Measurements from ENCODE around the gene GRPEL2. TPM values are rescaled to one million over a fixed set of nuclear protein-coding genes. Genes with fewer than 3 reads are reported as not detected.

The GRPEL2 gene
- total RNA-seq, 1 experiment from 2014 or later, result 48.9 TPM

DNA sequence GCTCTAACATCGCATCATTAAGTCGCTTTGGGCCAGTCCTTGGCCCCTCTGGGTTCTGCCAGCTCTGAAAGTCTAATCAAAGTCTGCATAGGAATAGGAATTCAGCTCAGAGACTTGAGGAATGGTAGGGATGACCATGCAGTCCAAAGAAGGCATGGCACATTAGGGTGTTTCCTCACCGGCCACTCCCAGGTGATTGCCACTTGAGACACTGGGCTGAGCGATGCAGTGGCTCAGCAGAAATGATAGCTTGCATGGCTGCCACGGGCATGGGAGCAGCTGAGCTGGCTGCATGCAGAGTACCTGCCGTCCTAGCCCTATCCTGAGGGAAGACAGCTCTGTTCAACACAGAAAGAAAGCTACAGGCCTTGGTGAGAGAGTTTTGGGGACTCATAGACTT lies 44.9 kb upstream of the GRPEL2 start:
- Histone ChIP-seq H4K20me1 (ENCODE audit: insufficient read depth) (no peaks in the 10 kb centered on the region), H3K36me3 (ENCODE audit: control insufficient read depth in 1 of 2, insufficient read depth in 2 of 2, low read length in 2 of 2) (no peaks in the 10 kb centered on the region), H3K9me2 (ENCODE audit: insufficient read depth) (no peaks in the 10 kb centered on the region), H3K9ac (ENCODE audit: low read length) (no peak overlapping the region), H2AFZ (ENCODE audit: low read depth, low read length, poor library complexity, severe bottlenecking) (no peak overlapping the region), H3K27ac (ENCODE audit: low read depth, low read length) (no peak overlapping the region), H3K4me2 (ENCODE audit: low read length) (no peak overlapping the region), H3K9me3 (ENCODE audit: control insufficient read depth in 1 of 2, insufficient read depth in 1 of 2, low read depth in 1 of 2, low read length in 2 of 2) (no peaks in the 10 kb centered on the region), H3K4me1 (ENCODE audit: control insufficient read depth in 1 of 2, insufficient read depth in 2 of 2, low read length in 2 of 2) (peaks cover 0 to 13% of the 10 kb centered on the region in 2 experiments; a peak in 3 of 4 replicates), H3K27me3 (ENCODE audit: insufficient read depth, low read length) (no peaks in the 10 kb centered on the region), H3K4me3 (replicated peaks in 1 of 2; ENCODE audit: low read depth in 1 of 2, low read length in 2 of 2) (no peak overlapping the region), H3K79me2 (ENCODE audit: insufficient read depth, low read length) (no peaks in the 10 kb centered on the region)
- intact Hi-C loops (cut with micrococcal nuclease), result no loop called here
- TF ChIP-seq EZH2 (IDR thresholded peaks at IDR 0.05), result no peak
- no peak for TF ChIP-seq REST (IDR thresholded peaks at IDR 0.05; ENCODE audit: low read depth)
- TF ChIP-seq POLR2AphosphoS5 (IDR thresholded peaks at IDR 0.05; ENCODE audit: low read depth, low read length), result no peak
- no peak for TF ChIP-seq SIN3A (IDR thresholded peaks at IDR 0.05; ENCODE audit: low read depth)
- no peak for TF ChIP-seq POLR2A (IDR thresholded peaks at IDR 0.05; ENCODE audit: borderline replicate concordance, extremely low read depth, insufficient read depth, insufficient read length)
- no peak for TF ChIP-seq YY1 (IDR thresholded peaks at IDR 0.05; ENCODE audit: extremely low read depth, insufficient replicate concordance, low read depth, low read length)
- CTCF ChIA-PET, result no interaction called here
- RAD21 ChIA-PET (ENCODE audit: low non-redundant PET in 1 of 2, low total read pairs in 2 of 2, uncharacterized antibody in 2 of 2, unreplicated experiment in 2 of 2), result no interaction called here
- no peak for DNase-seq (ENCODE audit: low read depth, low spot score)
- POLR2A ChIA-PET, result interaction anchor here (0.9 kb wide), 1 partner anchor 57 kb away, joined by 3 read pairs; the partner anchor contains the start of gene PCYOX1L
- no peak for ATAC-seq
- no TSS peak for BruUV-seq (replicated peaks)
